GM23248 (cell line): Measurements from ENCODE around the gene SSH3. TPM values are rescaled to one million over a fixed set of nuclear protein-coding genes. Genes with fewer than 3 reads are reported as not detected.

ENCODE experiments used
- DNase-seq: peaks from one replicate; pipeline ENCODE4 v3.0.0-alpha.2; 2015
- H2AFZ ChIP-seq: fragments of 200-600 bp; sonication (generic); 2 replicates; pipeline ENCODE4 v1.6.1; 2016; ENCODE audit warnings: antibody characterized with exemption
- H3F3A ChIP-seq: fragments of 200-600 bp; sonication (generic); 2 replicates; pipeline ENCODE4 v1.6.1; 2016; ENCODE audit warnings: mild to moderate bottlenecking, antibody characterized with exemption, mixed run types; ENCODE audit not compliant: insufficient read depth
- H3K27ac ChIP-seq: fragments of 200-600 bp; sonication (generic); 2 replicates; pipeline ENCODE4 v1.5.1; 2016; ENCODE audit warnings: mild to moderate bottlenecking
- H3K27me3 ChIP-seq: fragments of 200-600 bp; sonication (generic); replicated peaks from 2 replicates; pipeline ENCODE4 v1.6.1; 2016; ENCODE audit warnings: mild to moderate bottlenecking; ENCODE audit not compliant: insufficient read depth
- H3K36me3 ChIP-seq: fragments of 200-600 bp; sonication (generic); 2 replicates; pipeline ENCODE4 v1.6.1; 2016; ENCODE audit warnings: low read depth, mild to moderate bottlenecking
- H3K4me1 ChIP-seq: fragments of 200-600 bp; sonication (generic); 2 replicates; pipeline ENCODE4 v1.6.1; 2016; ENCODE audit warnings: mild to moderate bottlenecking; ENCODE audit not compliant: insufficient read depth
- H3K4me2 ChIP-seq: fragments of 200-600 bp; sonication (generic); one replicate; pipeline ENCODE4 v1.6.1; 2016; ENCODE audit warnings: mild to moderate bottlenecking; ENCODE audit not compliant: unreplicated experiment
- H3K4me3 ChIP-seq: fragments of 200-600 bp; sonication (generic); 2 replicates; pipeline ENCODE4 v1.5.1; 2016; ENCODE audit warnings: mild to moderate bottlenecking
- H3K79me2 ChIP-seq: fragments of 200-600 bp; sonication (generic); 2 replicates; pipeline ENCODE4 v1.6.1; 2016; ENCODE audit warnings: mild to moderate bottlenecking; ENCODE audit not compliant: insufficient read depth
- H3K9ac ChIP-seq: fragments of 200-600 bp; sonication (generic); 2 replicates; pipeline ENCODE4 v1.6.1; 2016; ENCODE audit warnings: mild to moderate bottlenecking
- H3K9me2 ChIP-seq: fragments of 200-600 bp; sonication (generic); 2 replicates; pipeline ENCODE4 v1.6.1; 2016; ENCODE audit warnings: mixed run types, mild to moderate bottlenecking, moderate library complexity; ENCODE audit not compliant: insufficient read depth
- H3K9me3 ChIP-seq: fragments of 200-600 bp; sonication (generic); one replicate; pipeline ENCODE4 v1.6.1; 2017; ENCODE audit warnings: low read depth
- H4K20me1 ChIP-seq: fragments of 200-600 bp; sonication (generic); 2 replicates; pipeline ENCODE4 v1.6.0; 2016; ENCODE audit not compliant: insufficient read depth
- EZH2 ChIP-seq: fragments of 200-600 bp; sonication (generic); IDR thresholded peaks from 2 replicates; pipeline ENCODE4 v1.6.1; 2018; ENCODE audit warnings: antibody characterized with exemption, mild to moderate bottlenecking; ENCODE audit not compliant: insufficient read depth, poor library complexity, severe bottlenecking
- EZH2phosphoT487 ChIP-seq: fragments of 200-600 bp; sonication (generic); IDR thresholded peaks from 2 replicates; pipeline ENCODE4 v1.6.1; 2018; ENCODE audit warnings: antibody characterized with exemption, moderate library complexity, mild to moderate bottlenecking, low read depth; ENCODE audit not compliant: insufficient read depth
- WGBS, 2 experiments: methylation state at CpG; one replicate each; pipeline ENCODE4 v1.1.6; 2015 to 2017; ENCODE audit warnings: low lambda C conversion rate in 2 of 2, low coverage in 1 of 2; ENCODE audit errors: missing lambda C conversion rate in 2 of 2; 5-methylcytosine and 5-hydroxymethylcytosine counted together
- in situ Hi-C: fragments of 300-500 bp; cut with MboI; formaldehyde crosslinking; loops from 2 replicates; pipeline ENCODE4 v1.15.0; 2020
- polyA plus RNA-seq: library from polyadenylated mRNA; unstranded; fragments of >200 nt; fragmentation: Nextera tagmentation; extraction: Ambion mirVana; gene quantifications from 2 replicates; pipeline ENCODE4 v1.2.1, GENCODE V29; 2016
- total RNA-seq: library from RNA; depleted of rRNA; stranded (reverse); fragments of >200 nt; shearing (Covaris generic); gene quantifications from 2 replicates; pipeline ENCODE4 v1.2.3, GENCODE V29; 2014

SSH3 gene
- total and polyA plus RNA-seq, 2 experiments from 2014 or later, result 20.1 to 26.4 TPM

DNA sequence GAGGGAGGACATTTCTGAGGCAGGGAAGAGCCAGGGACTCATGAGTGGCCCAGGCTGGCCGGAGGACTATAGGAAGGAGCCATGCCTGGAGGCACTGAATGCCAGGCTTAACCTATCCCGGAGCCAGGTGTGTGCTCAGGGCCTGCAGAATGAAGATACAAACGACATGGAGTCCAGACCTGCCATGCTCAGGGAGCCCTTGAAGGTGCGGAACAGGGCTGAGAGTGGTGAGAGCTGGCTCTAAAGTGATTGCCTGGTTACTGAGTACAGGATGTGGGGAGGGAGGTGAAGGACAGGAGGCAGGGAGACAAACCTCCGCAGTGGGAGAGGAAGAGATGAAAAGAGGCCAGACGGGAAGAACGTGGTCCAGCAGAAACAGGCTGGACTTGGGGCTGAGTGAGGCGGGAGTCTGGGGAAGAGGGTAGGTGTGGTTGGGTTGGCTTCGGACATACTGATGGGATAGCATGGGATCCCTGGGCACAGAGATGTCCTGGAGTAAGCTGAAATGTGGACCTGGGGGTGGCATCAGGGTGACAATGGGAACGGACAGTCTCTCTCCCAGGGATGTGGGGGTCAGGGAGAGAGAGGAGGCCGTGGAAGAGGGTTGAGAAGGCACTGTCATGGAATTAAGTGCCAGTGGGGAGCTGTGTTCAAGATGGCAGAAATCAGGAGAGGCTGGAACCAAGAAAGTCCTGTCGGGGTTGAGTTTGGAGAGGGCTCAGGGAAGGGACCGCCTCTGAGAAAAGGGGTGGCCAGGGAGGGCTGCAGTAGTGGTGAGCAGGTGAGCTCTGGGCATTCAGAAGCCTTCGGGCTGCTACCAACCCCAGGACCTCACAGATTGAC lies 15.8 kb upstream of the SSH3 start:
- Histone ChIP-seq H3K27me3 (no peaks in the 10 kb centered on the region), H3K4me3 (peak overlapping the region; percentile 81), H3F3A (peaks cover 17% of the 10 kb centered on the region), H3K36me3 (no peaks in the 10 kb centered on the region; the same call in 1 of the 2 replicates), H3K79me2 (peaks cover 22% of the 10 kb centered on the region), H2AFZ (peak overlapping the region; percentile 76), H3K9me2 (no peaks in the 10 kb centered on the region), H3K4me2 (peak overlapping the region; percentile 84), H3K27ac (peak overlapping the region; percentile 92), H4K20me1 (no peaks in the 10 kb centered on the region), H3K9me3 (no peaks in the 10 kb centered on the region), H3K9ac (peak overlapping the region; percentile 91), H3K4me1 (peaks cover 17% of the 10 kb centered on the region)
- TF ChIP-seq EZH2phosphoT487, result no peak
- no peak for TF ChIP-seq EZH2
- no peak for DNase-seq
- in situ Hi-C loops, result no loop called here
- WGBS, 2 experiments, result 81 to 85% methylated on average over 13 to 14 of the region's 14 CpGs

DNA sequence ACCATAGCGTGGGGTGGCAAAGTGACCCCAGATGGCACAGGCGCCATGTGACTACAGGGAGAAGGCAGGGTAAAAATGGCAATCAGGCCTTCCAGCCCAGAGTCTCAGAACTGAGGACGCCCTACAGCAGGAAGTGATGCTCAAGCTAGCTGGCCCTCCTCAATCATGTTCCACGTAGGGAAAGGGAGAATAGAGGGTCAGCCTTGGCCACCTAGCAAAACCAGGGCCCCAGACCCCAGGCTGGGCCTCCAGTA lies 15.2 kb upstream of the SSH3 start:
- DNase-seq, result no peak
- peak overlapping the region; percentile 76 for H2AFZ ChIP-seq
- H3K4me1 ChIP-seq, result peaks cover 22% of the 10 kb centered on the region
- H3K9me2 ChIP-seq, result no peaks in the 10 kb centered on the region
- WGBS, 2 experiments, result 35 to 46% methylated on average over 4 of the region's 4 CpGs
- H3K36me3 ChIP-seq, result no peaks in the 10 kb centered on the region; the same call in 1 of the 2 replicates
- no peaks in the 10 kb centered on the region; the same call in 1 of the 2 replicates for H4K20me1 ChIP-seq
- H3K27ac ChIP-seq, result peak overlapping the region; percentile 92
- TF ChIP-seq EZH2phosphoT487, result no peak
- TF ChIP-seq EZH2, result no peak
- peaks cover 22% of the 10 kb centered on the region for H3F3A ChIP-seq
- H3K4me3 ChIP-seq, result peak overlapping the region; percentile 81
- in situ Hi-C loops, result no loop called here
- peak overlapping the region; percentile 84 for H3K4me2 ChIP-seq
- no peaks in the 10 kb centered on the region for H3K9me3 ChIP-seq
- H3K79me2 ChIP-seq, result peaks cover 22% of the 10 kb centered on the region
- H3K9ac ChIP-seq, result peak overlapping the region; percentile 91
- H3K27me3 ChIP-seq, result no peaks in the 10 kb centered on the region

DNA sequence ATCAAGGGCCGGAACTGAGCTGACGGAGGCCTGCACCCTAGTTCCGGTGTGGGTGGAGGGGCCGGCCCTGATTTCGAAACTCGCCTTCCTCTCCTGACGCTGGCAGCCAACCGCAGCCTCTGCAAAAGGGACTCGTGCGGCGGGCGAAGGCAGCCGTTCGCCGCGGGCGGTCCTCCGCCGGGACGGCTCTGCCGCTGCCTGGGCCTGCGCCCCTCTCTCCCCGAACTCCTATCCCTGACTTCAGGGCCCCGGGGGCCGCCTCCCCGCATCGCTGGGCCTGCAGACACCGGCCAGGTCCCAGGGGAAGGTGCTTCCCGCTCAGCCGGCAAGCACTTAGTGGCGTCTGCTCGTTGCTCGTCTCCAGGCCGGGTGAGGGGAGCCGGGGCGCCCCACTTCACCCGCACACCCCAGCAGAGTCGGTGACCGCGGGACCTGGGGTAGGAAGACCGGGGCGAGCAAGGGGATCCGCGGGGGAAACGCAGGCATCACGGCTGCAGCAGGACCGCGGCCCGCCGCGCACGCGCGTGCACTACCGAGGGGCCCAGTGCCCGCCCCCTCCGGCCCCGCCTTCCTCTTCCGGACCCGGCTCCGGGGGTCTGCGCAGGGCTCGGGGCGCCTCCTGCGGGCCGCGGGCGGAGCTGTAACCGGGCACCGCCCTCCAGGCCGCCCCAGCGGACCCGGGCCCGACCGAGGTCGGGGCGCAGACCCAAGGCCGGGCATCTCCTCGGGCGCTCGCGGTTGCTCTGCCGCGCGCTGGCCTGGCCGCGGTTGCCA lies 14.7 kb upstream of the SSH3 start:
- Histone ChIP-seq H3K4me1 (peaks cover 28% of the 10 kb centered on the region), H3K4me2 (peak overlapping the region; percentile 84), H3K36me3 (no peaks in the 10 kb centered on the region; the same call in 1 of the 2 replicates), H3K9me2 (no peaks in the 10 kb centered on the region), H3K27ac (peak overlapping the region; percentile 92), H3K79me2 (peaks cover 22% of the 10 kb centered on the region), H3K4me3 (peak overlapping the region; percentile 81), H3K9ac (peak overlapping the region; percentile 91), H2AFZ (peak overlapping the region; percentile 76), H3F3A (peaks cover 24% of the 10 kb centered on the region), H3K9me3 (no peaks in the 10 kb centered on the region), H4K20me1 (no peaks in the 10 kb centered on the region; the same call in 1 of the 2 replicates), H3K27me3 (no peaks in the 10 kb centered on the region)
- in situ Hi-C loops, result no loop called here
- peak; percentile 96 for DNase-seq
- WGBS, 2 experiments, result 0 to 1% methylated on average over 51 to 60 of the region's 87 CpGs
- TF ChIP-seq EZH2 (no peak), EZH2phosphoT487 (no peak)

DNA sequence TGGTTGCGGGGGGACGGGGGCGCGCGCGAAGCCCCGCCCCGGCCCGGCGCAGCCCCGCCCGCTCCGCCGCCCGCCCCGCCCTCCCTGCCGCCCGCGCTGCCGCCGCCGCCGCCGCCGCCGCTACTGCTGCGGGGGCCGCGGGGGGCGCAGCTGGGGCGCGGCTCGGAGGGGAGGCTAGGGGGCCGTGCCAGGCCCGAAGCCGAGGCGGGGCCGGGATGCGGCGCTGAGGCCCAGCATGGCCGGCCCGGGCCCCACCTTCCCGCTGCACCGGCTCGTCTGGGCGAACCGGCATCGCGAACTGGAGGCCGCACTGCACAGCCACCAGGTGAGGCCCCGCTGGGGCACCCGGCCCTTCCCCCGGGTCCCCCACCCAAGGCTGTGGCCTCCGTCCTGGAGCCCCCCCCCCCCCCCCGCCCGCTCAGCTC lies 14.1 kb upstream of the SSH3 start, which contains the start of gene ANKRD13D:
TSS of gene ANKRD13D (plus strand) at position 78 of the 425 bp plus-strand sequence. CDS start at position 236, 158 bp downstream.
- no peak for DNase-seq
- Histone ChIP-seq H3K4me3 (peak within 1 kb of the TSS; percentile 81), H3K27ac (peak within 1 kb of the TSS; percentile 92), H3K27me3 (no peaks in the 10 kb centered on the region), H3K9ac (peak within 1 kb of the TSS; percentile 91), H4K20me1 (no peaks in the 10 kb centered on the region; the same call in 1 of the 2 replicates), H3K36me3 (peaks cover 3% of the 10 kb centered on the region; the same call in 1 of the 2 replicates), H3K4me2 (peak within 1 kb of the TSS; percentile 98), H3K9me3 (no peaks in the 10 kb centered on the region), H3F3A (peaks cover 29% of the 10 kb centered on the region), H3K4me1 (peaks cover 29% of the 10 kb centered on the region), H3K79me2 (peaks cover 28% of the 10 kb centered on the region), H3K9me2 (no peaks in the 10 kb centered on the region), H2AFZ (peak within 1 kb of the TSS; percentile 76)
- 2% methylated on average over 12 of the region's 56 CpGs; no CpG with 5 or more reads in 1 of the 2 experiments for WGBS, 2 experiments
- in situ Hi-C loops, result no loop called here
- TF ChIP-seq EZH2 (no peak), EZH2phosphoT487 (no peak)
